Measurements from ENCODE around the gene DYNC2H1.

DYNC2H1 gene

GRCh38 chr11:103147627-103148026 lies 38.4 kb downstream of the DYNC2H1 start:
- no peak for DNase-seq

- DNase-seq, result no peak
Measured at GRCh38 chr11:103157542-103157941, 48.3 kb downstream of the DYNC2H1 start.

- no peak for DNase-seq
Measured at GRCh38 chr11:103164093-103164796, 55.0 kb downstream of the DYNC2H1 start.

- DNase-seq, result no peak
Measured at GRCh38 chr11:103167166-103167565, 57.9 kb downstream of the DYNC2H1 start.

- no peak for DNase-seq
Measured at GRCh38 chr11:103170865-103171264, 61.6 kb downstream of the DYNC2H1 start.

DNA sequence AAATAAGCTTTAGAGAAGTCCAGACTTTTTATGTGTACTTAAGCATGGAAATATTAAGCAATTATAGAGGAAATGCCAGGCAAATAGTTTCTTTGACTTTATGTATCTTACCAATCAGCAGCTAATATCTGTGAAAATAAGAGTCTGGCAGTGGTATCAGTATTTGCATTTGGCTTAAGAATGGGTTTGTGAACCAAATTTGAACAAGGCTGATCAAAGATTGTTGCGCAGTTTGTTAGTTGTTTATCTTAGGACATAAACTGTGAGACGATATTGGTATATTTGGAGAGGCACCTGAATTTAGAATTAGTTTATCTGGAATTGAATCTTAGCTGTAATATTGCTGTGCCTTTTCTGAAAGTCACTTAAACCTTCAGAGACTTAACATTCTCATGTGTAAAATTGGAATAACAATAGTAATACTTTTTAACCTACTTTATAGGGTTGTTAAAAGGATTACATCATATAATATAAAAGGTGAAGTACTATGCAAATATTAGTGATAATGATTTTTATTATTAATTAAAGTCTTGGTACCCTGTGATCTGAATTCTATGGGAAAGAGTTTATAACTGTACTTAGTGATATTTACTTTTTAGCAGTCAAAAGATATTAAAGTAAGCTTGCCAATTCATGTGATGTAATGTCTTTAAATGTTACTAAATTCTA lies 66.4 kb downstream of the DYNC2H1 start:
- no peak for DNase-seq

- no peak for DNase-seq
Measured at GRCh38 chr11:103183981-103184611, 74.9 kb downstream of the DYNC2H1 start.

GRCh38 chr11:103202048-103202651 lies 92.9 kb downstream of the DYNC2H1 start:
- DNase-seq, result no peak

- DNase-seq, result no peak
Measured at GRCh38 chr11:103210543-103210942, 101.3 kb downstream of the DYNC2H1 start.

DNA sequence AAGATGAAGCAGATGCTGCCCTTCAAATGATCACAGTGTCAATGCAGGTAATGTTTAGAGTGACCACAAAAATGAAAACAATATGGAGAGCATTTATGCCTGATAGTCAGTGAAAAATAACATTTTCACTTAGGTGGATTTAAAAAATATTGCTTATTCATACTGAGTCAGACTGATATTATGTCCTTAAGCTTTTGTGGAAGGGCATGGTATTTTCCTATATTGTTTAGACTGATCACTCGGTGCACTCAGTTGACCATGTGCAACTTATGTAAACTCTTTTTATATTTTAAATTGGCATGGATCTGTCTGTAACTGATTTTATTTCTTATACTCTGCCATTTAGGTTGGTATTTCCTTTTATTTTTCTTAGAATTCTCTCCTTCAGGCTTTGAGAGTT lies 106.6 kb downstream of the DYNC2H1 start:
- DNase-seq, result no peak

GRCh38 chr11:103220133-103220532 lies 110.9 kb downstream of the DYNC2H1 start:
- DNase-seq, result no peak

GRCh38 chr11:103222806-103223205 lies 113.6 kb downstream of the DYNC2H1 start:
- DNase-seq, result no peak

GRCh38 chr11:103228807-103229206 lies 119.6 kb downstream of the DYNC2H1 start:
- no peak for DNase-seq

GRCh38 chr11:103234974-103235373 lies 125.7 kb downstream of the DYNC2H1 start:
- no peak for DNase-seq

- DNase-seq, result no peak
Measured at GRCh38 chr11:103241574-103241973, 132.3 kb downstream of the DYNC2H1 start.

DNA sequence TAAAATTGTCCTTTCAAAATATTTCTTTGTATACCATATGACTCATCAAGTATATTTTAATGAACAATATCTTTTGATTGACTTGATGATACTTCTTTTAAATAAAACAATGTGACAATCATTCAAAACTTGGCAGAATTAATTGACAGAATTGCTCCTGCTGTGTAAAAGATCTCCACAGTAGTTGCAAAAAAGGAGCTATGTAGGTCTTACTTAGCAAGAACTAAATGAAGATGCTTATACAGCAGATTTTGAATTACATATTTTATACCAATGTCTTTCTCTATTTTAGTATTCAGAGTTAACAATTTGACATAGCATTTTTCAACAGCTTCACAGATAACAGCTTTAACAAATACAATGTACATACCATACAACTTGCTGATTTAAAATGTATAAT lies 144.9 kb downstream of the DYNC2H1 start:
- DNase-seq, result no peak

GRCh38 chr11:103257360-103257759 lies 148.1 kb downstream of the DYNC2H1 start:
- no peak for DNase-seq

GRCh38 chr11:103266167-103266831 lies 157.1 kb downstream of the DYNC2H1 start:
- no peak for DNase-seq

GRCh38 chr11:103272876-103273275 lies 163.7 kb downstream of the DYNC2H1 start:
- no peak for DNase-seq

GRCh38 chr11:103274025-103274424 lies 164.8 kb downstream of the DYNC2H1 start:
- DNase-seq, result no peak

DNA sequence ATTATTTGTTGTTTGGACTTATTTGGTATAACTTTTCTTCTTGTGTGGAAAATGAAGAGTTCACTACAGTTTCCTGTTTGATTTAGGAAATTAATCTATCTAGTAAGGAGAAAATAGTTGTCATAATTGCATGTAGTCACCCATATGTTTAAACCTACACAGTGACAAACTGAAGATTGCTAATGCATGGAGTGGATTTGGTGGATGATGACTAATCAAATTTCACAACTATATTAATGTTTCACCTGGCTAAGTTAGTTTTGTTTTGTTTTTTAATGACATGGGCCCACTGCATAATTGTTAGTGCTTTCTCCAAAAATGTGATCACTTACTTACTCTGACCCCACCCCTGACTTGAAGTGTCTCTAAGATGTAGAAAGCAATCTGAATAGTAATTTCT lies 170.6 kb downstream of the DYNC2H1 start:
- no peak for DNase-seq

DNA sequence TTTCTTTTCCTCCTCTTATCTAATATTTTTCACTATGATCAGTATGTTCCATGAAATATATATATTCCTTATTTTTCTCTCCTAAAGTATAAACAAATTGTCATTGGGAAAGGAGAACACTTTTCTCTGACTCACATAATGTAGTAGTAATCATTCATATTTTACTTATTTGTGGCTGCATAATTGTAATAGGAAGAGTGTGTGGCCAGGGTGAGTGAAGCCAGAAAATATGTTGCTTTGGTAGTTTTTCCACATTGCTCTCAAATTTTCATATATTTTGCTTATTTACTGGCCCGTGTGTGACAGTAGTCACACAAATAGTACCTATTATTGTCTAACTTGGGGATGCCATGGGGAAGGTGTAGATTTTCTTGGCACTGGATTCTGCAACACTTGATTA lies 172.1 kb downstream of the DYNC2H1 start:
- DNase-seq, result no peak

GRCh38 chr11:103284260-103284659 lies 175.0 kb downstream of the DYNC2H1 start:
- DNase-seq, result no peak
